GM12892 (cell line): ENCODE results near the gene SAMD8.
"Not testable (repeated sequence)": the region's sequence is repeated elsewhere in the genome, so short reads cannot be mapped to it uniquely, and the experiment has no call there.

Source experiments
- DNase-seq: peaks from one replicate; pipeline ENCODE4 v3.0.0; 2011; ENCODE audit not compliant: insufficient read length
- FAIRE-seq: peaks from 2 replicates; lab custom pipeline; 2011; peaks lifted over from hg19 to GRCh38; lab: Jason Lieb, UNC
- POLR2A ChIP-seq: IDR thresholded peaks from 2 replicates; pipeline ENCODE4 v1.6.1; 2011; ENCODE audit warnings: low read depth, low read length, control low read depth
- POLR2AphosphoS5 ChIP-seq: IDR thresholded peaks from 2 replicates; pipeline ENCODE4 v1.6.1; 2011; ENCODE audit warnings: low read depth, low read length, control low read depth
- TAF1 ChIP-seq: IDR thresholded peaks from 2 replicates; pipeline ENCODE4 v1.6.1; 2011; ENCODE audit warnings: low read depth, mild to moderate bottlenecking, control low read depth, low read length, borderline replicate concordance

SAMD8 gene

DNA sequence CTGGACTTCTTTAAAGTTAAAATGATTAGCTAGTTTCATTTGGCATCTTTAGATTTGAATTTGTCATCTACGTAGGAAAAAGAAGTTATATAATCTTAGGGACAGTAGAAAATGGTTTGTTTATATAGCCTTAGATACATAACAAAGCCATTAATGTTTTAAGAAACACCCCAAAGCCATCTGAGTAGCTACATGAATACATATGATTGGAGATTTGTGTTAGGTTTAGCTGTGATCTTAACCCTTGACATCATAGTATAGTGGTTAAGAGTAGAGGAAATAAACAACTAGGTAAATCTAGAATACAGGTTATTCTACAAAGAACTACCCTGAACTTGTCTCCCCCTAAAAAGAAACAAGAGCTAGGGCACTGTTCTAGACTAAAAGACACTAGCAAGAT lies 18.1 kb downstream of the SAMD8 start:
- DNase-seq, result no peak
- FAIRE-seq, result no peak
- TF ChIP-seq TAF1 (no peak), POLR2A (no peak), POLR2AphosphoS5 (no peak)

DNA sequence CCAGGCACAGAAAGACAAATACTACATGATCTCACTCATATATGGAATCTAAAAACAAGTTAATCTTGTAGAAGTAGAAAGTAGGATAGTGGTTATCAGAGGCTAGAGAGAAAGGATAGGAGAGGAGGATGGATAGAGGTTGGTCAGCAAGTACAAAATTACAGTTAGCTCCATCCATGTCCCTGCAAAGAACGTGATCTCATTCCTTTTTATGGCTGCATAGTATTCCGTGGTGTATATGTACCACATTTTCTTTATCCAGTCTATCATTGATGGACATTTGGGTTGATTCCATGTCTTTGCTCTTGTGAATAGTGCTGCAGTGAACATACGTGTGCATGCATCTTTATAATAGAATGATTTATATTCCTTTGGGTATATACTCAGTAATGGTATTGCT lies 22.2 kb downstream of the SAMD8 start:
- not testable (repeated sequence) for DNase-seq, FAIRE-seq

DNA sequence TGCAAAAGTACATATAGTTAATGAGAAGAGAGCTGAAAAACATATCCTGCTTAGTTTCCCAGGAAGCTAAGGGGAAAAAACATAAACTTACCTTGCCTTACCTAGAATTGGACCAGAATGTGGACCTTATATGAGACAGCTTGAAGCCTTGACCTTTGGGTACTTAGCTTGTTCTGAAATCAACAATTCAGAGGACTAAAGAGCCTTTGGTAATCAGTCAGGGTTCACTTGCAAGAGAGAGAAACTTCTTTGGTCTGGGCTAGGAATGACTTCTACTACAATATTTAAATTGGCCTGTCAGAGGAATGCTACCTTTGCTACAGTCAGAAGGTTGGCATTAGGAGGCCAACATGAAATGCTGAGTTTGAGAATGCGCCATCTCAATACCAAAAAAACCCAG lies 24.9 kb downstream of the SAMD8 start:
- FAIRE-seq, result no peak
- no peak for DNase-seq
- no peak for TF ChIP-seq TAF1
- no peak for TF ChIP-seq POLR2A
- TF ChIP-seq POLR2AphosphoS5, result no peak

DNA sequence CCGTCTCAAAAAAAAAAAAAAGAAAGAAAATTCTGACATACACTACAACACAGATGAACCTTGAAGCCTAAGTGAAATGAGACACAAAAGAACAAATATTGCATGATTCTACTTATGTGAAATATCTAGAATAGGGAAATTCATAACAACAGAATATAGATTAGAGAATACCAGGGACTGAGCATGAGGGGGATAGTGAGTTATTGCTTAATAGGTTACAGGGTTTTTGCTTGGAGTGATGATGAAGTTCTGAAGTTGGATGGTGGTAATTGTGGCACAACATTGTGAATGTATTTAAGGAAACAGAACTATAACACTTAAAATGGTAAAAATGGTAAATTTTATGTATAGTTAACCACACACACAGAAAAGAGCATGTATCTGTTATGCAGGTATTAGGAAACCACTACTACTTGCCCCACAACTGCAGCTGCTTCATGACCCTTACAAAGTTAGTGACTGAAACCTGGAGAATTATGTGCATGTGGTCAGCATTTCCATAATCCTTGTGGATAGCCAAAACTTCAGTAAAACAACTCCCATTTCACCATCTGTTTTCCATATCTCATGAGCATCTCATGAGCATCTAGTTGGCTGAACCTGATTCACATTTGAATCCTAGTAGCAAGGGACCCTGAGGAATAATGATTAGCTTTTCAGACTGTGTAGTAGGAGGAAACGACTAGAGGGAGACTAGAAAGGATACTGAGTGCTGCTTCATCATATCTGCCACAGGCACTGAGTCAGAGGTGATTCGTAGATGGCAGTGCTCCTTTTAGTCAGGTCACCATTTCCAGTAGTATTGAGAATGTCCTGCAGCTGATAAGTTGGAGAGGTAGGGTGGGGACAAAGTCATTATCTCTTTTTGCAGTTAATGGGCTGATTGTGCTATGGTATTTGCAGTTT lies 26.3 kb downstream of the SAMD8 start:
- DNase-seq (no peak), FAIRE-seq (no peak)
- TF ChIP-seq TAF1 (no peak), POLR2AphosphoS5 (no peak), POLR2A (no peak)

DNA sequence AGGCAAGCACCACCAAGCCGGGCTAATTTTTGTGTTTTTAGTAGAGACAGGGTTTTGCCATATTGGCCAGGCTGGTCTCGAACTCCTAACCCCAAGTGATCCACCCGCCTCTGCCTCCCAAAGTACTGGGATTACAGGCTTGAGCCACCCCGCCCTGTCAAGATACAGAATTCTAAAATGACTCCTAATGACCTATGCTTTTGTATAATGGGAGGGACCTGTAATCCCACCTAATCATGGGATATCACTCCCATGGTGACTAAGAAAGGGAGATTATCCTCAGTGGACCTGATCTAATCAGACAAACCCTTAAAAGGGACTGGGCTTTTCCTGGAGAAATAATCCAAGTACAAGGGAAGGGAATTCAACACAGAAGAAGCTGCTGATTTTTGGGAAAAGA lies 28.8 kb downstream of the SAMD8 start:
- no peak for DNase-seq
- FAIRE-seq, result peak; percentile 33
- TF ChIP-seq POLR2A (no peak), TAF1 (no peak), POLR2AphosphoS5 (no peak)

DNA sequence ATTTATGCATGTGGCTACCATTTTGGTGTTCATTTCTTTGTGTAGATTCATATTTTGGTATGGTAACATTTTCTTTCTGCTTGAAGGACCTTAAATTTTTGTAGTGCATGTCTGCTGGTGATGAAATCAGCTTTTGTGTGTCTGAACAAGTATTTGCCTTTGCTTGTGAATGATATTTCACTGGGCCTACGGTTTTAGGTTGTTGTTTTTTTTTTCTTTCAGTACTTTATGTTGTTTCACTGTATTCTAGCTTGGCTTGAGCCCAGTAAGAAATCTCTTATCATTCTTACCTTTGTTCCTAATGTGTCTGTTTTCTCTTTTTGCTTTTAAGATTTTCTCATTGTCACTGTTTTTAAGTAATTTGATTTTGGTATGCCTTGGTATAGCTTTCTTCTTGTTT lies 31.9 kb downstream of the SAMD8 start:
- no peak for TF ChIP-seq POLR2A
- TF ChIP-seq TAF1, result no peak
- no peak for TF ChIP-seq POLR2AphosphoS5
- DNase-seq (no peak), FAIRE-seq (no peak)

DNA sequence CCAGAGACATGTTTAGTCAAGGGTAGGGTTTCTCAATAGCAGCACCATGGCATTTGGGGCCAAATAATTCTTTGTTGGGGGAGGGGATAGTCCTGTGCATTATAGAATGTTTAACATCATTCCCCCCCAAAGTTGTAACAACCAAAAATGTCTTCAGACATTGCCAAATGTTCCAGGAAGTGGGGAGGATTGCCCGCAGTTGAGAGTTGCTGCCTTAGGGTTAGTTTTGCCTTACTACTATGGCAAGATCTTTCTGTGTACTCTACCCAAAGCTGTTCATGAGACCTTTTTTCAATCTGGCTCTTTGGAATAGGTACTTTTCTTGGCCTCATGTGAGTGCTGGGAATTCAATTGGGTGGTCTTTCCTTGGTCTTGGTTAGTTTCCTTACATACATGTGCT lies 34.1 kb downstream of the SAMD8 start:
- no peak for DNase-seq
- FAIRE-seq, result no peak
- TF ChIP-seq POLR2AphosphoS5 (no peak), POLR2A (no peak), TAF1 (no peak)

DNA sequence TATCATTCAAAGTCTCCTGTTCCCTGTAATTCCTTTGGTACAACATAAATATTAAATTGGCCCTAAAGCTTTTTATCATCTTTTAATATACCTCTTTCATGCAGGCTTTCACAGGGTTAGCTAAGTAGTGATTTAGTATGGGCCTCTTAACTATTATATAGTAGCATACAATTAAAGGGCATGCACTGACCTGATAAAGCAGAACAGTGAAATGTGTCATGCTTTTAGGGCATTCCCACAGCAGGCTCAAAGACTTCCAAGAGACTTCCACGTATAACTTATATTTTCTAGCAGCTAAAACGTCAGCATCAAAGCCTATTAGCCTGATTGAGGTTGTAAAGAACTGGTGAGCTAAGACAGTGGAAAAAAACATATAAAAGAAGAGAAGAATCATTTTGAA lies 35.3 kb downstream of the SAMD8 start:
- FAIRE-seq, result no peak
- TF ChIP-seq TAF1 (no peak), POLR2A (no peak), POLR2AphosphoS5 (no peak)
- DNase-seq, result no peak

DNA sequence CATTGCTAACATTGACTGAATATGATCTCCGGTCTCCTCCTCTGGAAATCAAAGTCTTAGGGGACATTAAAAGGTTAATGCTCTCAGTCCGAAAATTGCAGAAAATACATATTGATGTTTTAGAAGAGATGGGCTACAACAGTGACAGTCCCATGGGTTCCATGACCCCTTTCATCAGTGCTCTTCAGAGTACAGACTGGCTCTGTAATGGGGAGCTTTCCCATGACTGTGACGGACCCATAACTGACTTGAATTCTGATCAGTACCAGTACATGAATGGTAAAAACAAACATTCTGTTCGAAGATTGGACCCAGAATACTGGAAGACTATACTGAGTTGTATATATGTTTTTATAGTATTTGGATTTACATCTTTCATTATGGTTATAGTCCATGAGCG lies 39.2 kb downstream of the SAMD8 start:
- no peak for DNase-seq
- FAIRE-seq, result no peak
- TF ChIP-seq TAF1 (no peak), POLR2AphosphoS5 (no peak), POLR2A (no peak)

DNA sequence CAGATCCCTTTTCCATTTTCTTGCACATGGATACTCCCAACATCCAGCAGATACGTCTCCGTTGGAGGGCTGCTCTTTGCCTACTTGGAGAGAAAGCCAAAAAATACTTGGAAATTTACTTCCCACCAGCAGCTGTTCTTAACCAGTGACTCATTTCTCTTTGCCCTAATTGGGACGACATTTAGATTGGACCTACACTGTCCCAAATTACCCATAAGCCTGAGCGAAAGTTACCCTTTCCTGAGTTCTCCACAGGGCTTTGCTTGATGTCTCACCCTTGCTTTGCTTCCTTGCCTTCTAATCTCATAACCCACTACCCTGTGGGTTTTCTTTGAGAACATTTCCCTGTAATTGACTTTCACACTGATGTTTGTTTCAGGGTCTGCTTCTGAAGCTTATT lies 48.1 kb downstream of the SAMD8 start:
- TF ChIP-seq POLR2AphosphoS5 (no peak), POLR2A (no peak), TAF1 (no peak)
- DNase-seq, result no peak
- FAIRE-seq, result no peak

DNA sequence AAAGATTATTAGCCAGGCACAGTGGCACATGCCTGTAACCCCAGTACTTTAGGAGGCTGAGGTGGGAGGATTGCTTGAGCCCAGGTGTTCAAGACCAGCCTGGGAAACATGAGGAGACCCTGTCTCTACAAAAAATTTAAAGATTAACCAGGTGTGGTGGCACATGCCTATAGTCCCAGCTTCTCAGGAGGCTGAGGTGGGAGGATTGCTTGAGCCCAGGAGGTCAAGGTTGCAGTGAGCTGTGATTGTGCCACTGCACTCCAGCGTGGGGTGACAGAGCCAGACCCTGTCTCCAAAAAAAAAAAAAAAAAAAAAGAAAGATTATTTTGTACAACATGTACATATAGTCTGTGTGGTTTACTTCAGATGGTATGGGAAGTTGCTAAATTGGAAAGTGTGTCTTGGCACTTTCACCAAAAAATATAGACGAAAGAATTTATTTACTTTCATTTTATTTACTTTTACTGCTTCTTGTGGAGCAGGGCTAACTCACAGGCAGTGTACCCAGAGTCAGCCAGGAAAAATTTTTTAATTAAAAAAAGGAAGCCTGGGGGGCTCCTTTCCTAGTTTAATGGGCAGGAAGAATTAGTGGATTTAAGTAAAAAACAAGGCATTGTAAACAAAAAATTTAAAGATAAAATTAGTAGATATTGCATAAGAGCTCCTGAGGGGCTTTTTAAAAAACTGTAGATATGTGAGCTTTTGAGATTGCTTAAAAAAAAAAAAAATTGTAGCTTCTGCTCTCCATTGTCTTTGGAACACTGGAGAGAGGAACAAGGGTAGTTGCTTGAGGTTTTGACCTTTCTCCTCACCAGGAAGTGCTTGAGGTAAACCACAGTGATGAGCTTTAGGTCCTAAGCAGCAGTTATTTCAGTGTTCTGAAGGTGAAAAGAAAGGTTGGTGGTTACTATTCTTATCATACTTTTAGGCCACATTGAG lies 54.5 kb downstream of the SAMD8 start:
- no peak for TF ChIP-seq POLR2A
- TF ChIP-seq POLR2AphosphoS5, result no peak
- TF ChIP-seq TAF1, result no peak
- DNase-seq (peak; percentile 32), FAIRE-seq (no peak)
